WTC11 (cell line): ENCODE measurements around the gene TNFRSF19.
A peak's percentile ranks its signal among the peaks of the same experiment; 100 is the strongest.

ENCODE experiments used
- CTCF ChIP-seq: fragments of 200-600 bp; IDR thresholded peaks from 2 replicates; pipeline ENCODE4 v1.8.0; 2022; ENCODE audit warnings: antibody characterized with exemption
- ELF4 ChIP-seq: sonication (generic); formaldehyde crosslinking; IDR thresholded peaks from 2 replicates; pipeline ENCODE4 v1.8.1; 2022; ENCODE audit warnings: low read depth, mild to moderate bottlenecking, moderate library complexity, missing genetic modification reagents
- ETV6 ChIP-seq: sonication (generic); formaldehyde crosslinking; IDR thresholded peaks from 2 replicates; pipeline ENCODE4 v1.8.1; 2022; ENCODE audit warnings: mild to moderate bottlenecking, missing genetic modification reagents
- HMGXB4 ChIP-seq: sonication (generic); formaldehyde crosslinking; IDR thresholded peaks from 2 replicates; pipeline ENCODE4 v1.8.1; 2023; ENCODE audit warnings: mild to moderate bottlenecking, moderate library complexity, missing genetic modification reagents
- RELA ChIP-seq: sonication (generic); formaldehyde crosslinking; IDR thresholded peaks from 2 replicates; pipeline ENCODE4 v1.8.1; 2022; ENCODE audit warnings: missing genetic modification reagents, mild to moderate bottlenecking, borderline replicate concordance
- SP1 ChIP-seq: sonication (generic); formaldehyde crosslinking; conservative IDR thresholded peaks from 2 replicates; pipeline ENCODE4 v1.8.1; 2022; ENCODE audit warnings: missing genetic modification reagents

GRCh38 chr13:23715762-23716235 lies 145.6 kb downstream of the TNFRSF19 start:
- TF ChIP-seq CTCF (peak; percentile 38), ETV6 (no peak), SP1 (CRISPR knock-in tag) (no peak), HMGXB4 (no peak), RELA (CRISPR knock-in tag) (no peak), ELF4 (CRISPR knock-in tag) (no peak)
